ENCODE data around the gene BICRAL. TPM values are rescaled to one million over a fixed set of nuclear protein-coding genes. Genes with fewer than 3 reads are reported as not detected.
A peak's percentile ranks its signal among the peaks of the same experiment; 100 is the strongest.
"Not testable (repeated sequence)": the region's sequence is repeated elsewhere in the genome, so short reads cannot be mapped to it uniquely, and the experiment has no call there.

BICRAL gene, protein sequence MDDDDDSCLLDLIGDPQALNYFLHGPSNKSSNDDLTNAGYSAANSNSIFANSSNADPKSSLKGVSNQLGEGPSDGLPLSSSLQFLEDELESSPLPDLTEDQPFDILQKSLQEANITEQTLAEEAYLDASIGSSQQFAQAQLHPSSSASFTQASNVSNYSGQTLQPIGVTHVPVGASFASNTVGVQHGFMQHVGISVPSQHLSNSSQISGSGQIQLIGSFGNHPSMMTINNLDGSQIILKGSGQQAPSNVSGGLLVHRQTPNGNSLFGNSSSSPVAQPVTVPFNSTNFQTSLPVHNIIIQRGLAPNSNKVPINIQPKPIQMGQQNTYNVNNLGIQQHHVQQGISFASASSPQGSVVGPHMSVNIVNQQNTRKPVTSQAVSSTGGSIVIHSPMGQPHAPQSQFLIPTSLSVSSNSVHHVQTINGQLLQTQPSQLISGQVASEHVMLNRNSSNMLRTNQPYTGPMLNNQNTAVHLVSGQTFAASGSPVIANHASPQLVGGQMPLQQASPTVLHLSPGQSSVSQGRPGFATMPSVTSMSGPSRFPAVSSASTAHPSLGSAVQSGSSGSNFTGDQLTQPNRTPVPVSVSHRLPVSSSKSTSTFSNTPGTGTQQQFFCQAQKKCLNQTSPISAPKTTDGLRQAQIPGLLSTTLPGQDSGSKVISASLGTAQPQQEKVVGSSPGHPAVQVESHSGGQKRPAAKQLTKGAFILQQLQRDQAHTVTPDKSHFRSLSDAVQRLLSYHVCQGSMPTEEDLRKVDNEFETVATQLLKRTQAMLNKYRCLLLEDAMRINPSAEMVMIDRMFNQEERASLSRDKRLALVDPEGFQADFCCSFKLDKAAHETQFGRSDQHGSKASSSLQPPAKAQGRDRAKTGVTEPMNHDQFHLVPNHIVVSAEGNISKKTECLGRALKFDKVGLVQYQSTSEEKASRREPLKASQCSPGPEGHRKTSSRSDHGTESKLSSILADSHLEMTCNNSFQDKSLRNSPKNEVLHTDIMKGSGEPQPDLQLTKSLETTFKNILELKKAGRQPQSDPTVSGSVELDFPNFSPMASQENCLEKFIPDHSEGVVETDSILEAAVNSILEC
- 10 to 100 TPM; 11.4 to 13.6 (median 13.1) TPM for total RNA-seq
- polyA plus RNA-seq: 3.9 TPM
- long read RNA-seq, donor 1, partial matches to known transcripts: 1 of 5 reads
- long read RNA-seq, donor 1, other reads (novel, unspliced or antisense): 4 of 5 reads
- long read RNA-seq, donor 2, full-length matches to known transcripts: 1 of 3 reads
- long read RNA-seq, donor 2, partial matches to known transcripts: 0 of 3 reads
- long read RNA-seq, donor 2, other reads (novel, unspliced or antisense): 2 of 3 reads
- long read RNA-seq, donor 3, partial matches to known transcripts: 1 of 13 reads
- long read RNA-seq, donor 3, other reads (novel, unspliced or antisense): 12 of 13 reads
- long read RNA-seq, donor 4, partial matches to known transcripts: 0 of 1 reads
- long read RNA-seq, donor 4, other reads (novel, unspliced or antisense): 1 of 1 reads

DNA sequence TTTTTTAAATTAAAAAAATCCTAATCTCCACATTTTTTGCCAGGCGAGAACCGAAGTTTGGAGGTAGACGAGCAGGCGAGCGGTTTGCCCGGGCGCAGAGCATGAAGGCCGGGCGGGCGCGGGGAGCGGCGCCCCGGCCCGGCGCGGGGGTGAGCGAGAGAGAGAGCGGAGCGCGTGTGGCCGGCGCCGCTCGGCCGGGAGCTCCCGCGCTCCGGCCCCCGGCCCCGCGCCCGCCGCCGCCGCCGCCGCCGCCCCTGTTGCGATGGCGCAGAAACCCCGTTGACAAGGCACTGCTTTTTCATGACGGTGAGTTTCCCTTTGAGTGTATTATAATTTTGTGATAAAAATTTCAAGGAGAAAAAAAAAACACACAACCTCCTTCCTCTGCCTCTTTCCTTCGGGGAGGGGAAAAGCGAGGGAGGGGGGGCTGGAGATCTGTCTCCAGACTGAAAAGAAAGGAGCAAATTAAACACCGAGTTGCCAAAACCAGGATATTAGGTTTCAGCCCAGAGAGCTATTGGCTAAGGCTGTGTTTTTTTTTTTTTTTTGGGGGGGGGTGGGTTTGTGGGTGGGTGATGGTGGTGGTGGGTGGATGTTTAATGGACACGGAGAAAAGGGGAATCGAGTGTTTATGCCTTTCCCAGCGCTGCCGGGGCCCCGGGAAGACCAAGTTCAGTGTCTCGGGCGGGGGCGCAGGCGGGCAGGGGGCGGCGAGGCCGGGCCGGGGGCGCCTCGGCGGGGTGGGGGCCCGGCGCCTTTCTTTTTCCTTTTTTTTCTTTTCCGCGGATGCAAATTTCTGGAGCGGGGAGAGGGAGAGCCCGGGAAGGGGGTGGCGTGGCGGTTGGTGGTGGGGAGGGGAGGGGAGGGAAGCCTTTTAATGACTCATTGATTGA is at the start of gene BICRAL:
TSS of gene BICRAL (plus strand) at position 257 of the 893 bp plus-strand sequence. CDS start 39,971 bp downstream, outside the sequence.
- DNase-seq (peak; percentile 55 to 85 (median 84)), ATAC-seq (peak; percentile 22 to 32)
- no peaks in the 10 kb centered on the region for H3K9me3 ChIP-seq (ENCODE audit: control insufficient read depth, low read length)
- peaks cover 4% of the 10 kb centered on the region for H3K4me1 ChIP-seq (ENCODE audit: control insufficient read depth, insufficient read depth, low read length)
- peak within 1 kb of the TSS; percentile 86 for H3K4me3 ChIP-seq (ENCODE audit: low read length)
- peak within 1 kb of the TSS; percentile 96 for H3K27ac ChIP-seq (ENCODE audit: low read length)
- under 1% methylated on average over 68 of the region's 70 CpGs for WGBS
- intact Hi-C loops (cut with DNase I): loop anchor here in 2 of 4 donors (5.0 kb wide), 1 partner anchor 35 kb away; the partner anchor contains the start of gene TBCC (in 2 of the 2)
- H3K27me3 ChIP-seq (ENCODE audit: control insufficient read depth, insufficient read depth): no peaks in the 10 kb centered on the region

DNA sequence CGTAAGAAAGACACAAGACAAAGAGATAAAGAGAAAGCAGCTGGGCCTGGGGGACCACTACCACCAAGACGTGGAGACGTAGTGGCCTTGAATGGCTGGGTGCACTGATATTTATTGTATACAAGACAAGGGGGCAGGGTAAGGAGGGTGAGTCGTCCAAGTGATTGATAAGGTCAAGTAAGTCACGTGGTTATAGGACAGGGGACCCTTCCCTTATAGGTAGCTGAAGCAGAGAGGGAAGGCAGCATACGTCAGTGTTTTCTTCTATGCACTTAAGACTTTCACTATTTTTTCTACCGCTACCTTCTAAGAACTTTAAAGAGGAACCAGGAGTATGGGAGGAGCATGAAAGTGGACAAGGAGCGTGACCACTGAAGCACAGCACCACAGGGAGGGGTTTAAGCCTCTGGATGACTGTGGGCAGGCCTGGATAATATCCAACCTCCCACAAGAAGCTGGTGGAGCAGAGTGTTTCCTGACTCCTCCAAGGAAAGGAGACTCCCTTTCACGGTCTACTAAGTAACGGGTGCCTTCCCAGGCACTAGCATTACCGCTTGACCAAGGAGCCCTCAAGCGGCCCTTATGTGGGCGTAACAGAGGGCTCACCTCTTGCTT is 47.9 kb upstream of the BICRAL start:
- intact Hi-C loops (cut with DNase I); H3K27me3 ChIP-seq (ENCODE audit: control insufficient read depth, insufficient read depth); H3K9me3 ChIP-seq (ENCODE audit: control insufficient read depth, low read length); DNase-seq; H3K4me3 ChIP-seq (ENCODE audit: low read length); H3K27ac ChIP-seq (ENCODE audit: low read length); H3K4me1 ChIP-seq (ENCODE audit: control insufficient read depth, insufficient read depth, low read length); ATAC-seq: not testable (repeated sequence)
- WGBS: 74% methylated on average over 13 of the region's 13 CpGs

DNA sequence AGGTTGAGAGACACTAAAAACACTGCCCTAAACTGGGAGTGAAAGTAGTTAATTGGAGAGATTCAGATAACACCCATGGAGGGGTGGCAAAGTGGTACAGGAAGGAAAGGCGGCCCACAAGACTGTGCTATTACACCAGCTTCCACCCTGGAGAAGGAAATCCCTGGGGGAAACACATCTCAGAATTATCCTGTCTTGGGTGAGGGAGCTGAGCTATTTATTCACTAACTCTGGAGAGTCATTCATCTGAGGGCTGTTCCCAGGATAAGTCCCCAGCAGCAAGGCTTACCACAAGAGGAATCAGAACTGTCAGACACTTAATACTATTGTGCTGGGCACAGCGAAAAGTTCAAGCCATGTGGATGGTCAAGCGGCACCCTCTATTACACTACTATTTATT is 45.9 kb upstream of the BICRAL start:
- 86% methylated on average over 3 of the region's 3 CpGs for WGBS
- Histone ChIP-seq H3K27ac (ENCODE audit: low read length) (no peak overlapping the region), H3K4me1 (ENCODE audit: control insufficient read depth, insufficient read depth, low read length) (no peaks in the 10 kb centered on the region), H3K27me3 (ENCODE audit: control insufficient read depth, insufficient read depth) (no peaks in the 10 kb centered on the region), H3K4me3 (ENCODE audit: low read length) (no peak overlapping the region), H3K9me3 (ENCODE audit: control insufficient read depth, low read length) (no peaks in the 10 kb centered on the region)
- intact Hi-C loops (cut with DNase I): no loop called here
- ATAC-seq (no peak), DNase-seq (no peak)

DNA sequence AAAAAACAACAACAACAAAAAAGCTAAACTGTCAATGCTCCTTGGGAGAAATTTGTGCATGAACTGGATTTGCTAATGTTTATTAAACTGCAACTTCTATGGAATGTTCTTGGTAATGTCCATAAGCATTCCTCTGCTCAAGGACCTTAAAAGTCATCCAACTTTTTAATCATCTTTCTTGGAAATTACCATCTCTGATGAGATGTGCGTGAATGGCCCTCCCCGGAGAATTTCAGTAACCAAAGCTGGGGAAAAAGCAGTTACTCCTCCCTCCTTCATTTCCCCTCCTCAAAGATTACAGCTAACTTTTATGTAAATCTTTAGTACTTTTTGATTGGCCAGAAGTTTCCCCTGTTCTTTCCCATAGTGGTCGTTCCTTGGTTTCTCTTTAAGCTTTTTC is 41.1 kb upstream of the BICRAL start:
- Histone ChIP-seq H3K9me3 (ENCODE audit: control insufficient read depth, low read length) (no peaks in the 10 kb centered on the region), H3K27me3 (ENCODE audit: control insufficient read depth, insufficient read depth) (no peaks in the 10 kb centered on the region), H3K4me3 (ENCODE audit: low read length) (no peak overlapping the region), H3K27ac (ENCODE audit: low read length) (no peak overlapping the region), H3K4me1 (ENCODE audit: control insufficient read depth, insufficient read depth, low read length) (peaks cover 3% of the 10 kb centered on the region)
- ATAC-seq (no peak), DNase-seq (no peak)
- intact Hi-C loops (cut with DNase I): no loop called here
- 50% methylated on average over 3 of the region's 3 CpGs for WGBS

DNA sequence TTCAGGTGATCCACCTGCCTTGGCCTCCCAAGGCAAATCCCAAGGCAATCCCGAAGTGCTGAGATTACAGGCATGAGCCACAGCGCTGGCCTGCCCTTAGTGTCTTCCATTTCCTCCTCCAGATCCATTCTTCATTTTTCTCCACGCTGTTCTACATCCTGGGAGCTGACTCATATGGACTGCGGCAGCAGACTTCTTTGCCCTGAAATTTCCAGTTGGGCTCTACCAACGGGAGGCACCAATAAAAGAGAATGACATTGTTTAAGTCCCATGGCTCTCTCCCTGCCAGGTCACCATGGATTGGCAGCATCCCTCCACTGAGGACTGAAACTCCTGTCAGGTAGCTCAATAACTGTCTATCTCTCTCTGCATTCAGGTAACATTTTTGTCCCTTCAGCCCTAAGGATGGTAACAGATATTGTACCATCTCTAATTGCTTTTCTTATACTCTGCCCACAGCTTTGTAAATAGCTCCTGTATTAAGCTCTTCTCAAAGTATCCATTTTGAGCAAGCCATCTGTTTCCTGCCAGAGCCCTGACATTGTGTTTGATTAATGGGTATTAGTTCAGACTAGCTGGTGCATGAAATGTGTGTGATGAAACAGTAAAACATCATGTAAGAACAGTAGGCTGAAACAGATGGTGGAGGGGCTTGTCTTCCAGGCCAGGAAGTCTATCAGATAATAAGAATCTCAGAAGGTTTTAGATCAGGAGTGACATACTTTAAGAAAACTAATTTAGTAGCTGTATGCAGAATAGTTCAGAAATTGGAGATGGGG is 39.5 kb upstream of the BICRAL start:
- no peak for ATAC-seq
- intact Hi-C loops (cut with DNase I): no loop called here
- no peaks in the 10 kb centered on the region for H3K9me3 ChIP-seq (ENCODE audit: control insufficient read depth, low read length)

DNA sequence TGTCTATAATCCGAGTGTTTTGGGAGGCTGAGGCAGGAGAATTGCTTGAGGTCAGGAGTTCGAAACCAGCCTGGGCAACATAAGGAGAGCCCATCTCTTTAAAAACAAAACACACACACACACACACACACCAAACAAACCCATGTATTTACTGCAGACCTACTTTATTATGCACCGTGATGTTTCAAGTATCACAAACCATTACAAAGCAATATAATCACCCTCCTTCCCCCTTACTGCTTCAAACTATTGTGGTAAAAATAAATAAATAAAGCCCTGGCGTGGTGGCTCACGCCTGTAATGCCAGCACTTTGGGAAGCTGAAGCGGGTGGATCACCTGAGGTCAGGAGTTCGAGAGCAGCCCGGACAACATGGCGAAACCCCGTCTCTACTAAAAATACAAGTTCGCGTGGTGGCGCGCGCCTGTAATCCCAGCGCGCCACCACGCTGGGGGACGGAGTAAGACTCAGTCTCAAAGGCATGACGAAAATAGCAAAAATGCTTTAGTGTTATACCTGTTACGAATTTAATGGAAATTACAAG is 37.4 kb upstream of the BICRAL start:
- Histone ChIP-seq H3K27me3 (ENCODE audit: control insufficient read depth, insufficient read depth) (no peaks in the 10 kb centered on the region), H3K4me1 (ENCODE audit: control insufficient read depth, insufficient read depth, low read length) (peaks cover 3% of the 10 kb centered on the region), H3K9me3 (ENCODE audit: control insufficient read depth, low read length) (no peaks in the 10 kb centered on the region), H3K27ac (ENCODE audit: low read length) (no peak overlapping the region), H3K4me3 (ENCODE audit: low read length) (peak overlapping the region; percentile 69)
- WGBS: 51% methylated on average over 21 of the region's 21 CpGs
- ATAC-seq (no peak), DNase-seq (no peak)
- intact Hi-C loops (cut with DNase I): no loop called here

More for the DNA sequence above, 39.5 kb upstream of the BICRAL start:
- H3K27me3 ChIP-seq (ENCODE audit: control insufficient read depth, insufficient read depth): no peaks in the 10 kb centered on the region
- no peak overlapping the region for H3K27ac ChIP-seq (ENCODE audit: low read length)
- H3K4me3 ChIP-seq (ENCODE audit: low read length): no peak overlapping the region
- no peak for DNase-seq
- H3K4me1 ChIP-seq (ENCODE audit: control insufficient read depth, insufficient read depth, low read length): peaks cover 3% of the 10 kb centered on the region
- WGBS: 80% methylated on average over 5 of the region's 5 CpGs

DNA sequence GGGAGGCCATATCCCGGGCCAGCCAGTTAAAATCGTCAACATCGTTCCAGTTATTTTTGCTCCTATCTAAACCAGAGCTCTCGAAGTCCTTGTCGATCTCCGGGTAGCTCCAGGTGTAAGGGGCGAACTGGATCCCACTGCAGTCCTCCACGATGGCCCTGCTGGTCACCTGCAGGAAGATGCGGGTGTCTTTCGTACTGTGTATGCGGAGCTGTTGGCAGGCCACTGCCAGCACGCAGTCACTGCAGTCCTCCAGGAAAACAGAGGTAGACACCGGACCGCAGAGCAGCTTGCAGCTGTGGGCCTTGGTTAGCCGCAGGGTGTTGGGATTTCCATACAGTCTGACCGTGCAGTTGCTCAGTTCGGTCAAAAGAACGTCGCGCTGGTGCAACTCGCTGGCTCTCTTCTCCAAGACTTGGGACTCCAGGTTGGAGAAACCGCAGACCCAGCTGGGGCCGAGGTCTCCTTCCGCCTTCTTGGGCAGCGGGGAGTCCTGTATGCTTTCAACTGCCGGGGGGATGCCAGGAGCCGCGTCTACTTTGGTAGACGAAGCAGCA is 36.7 kb upstream of the BICRAL start:
- Histone ChIP-seq H3K27ac (ENCODE audit: low read length) (peak overlapping the region; percentile 80), H3K27me3 (ENCODE audit: control insufficient read depth, insufficient read depth) (no peaks in the 10 kb centered on the region), H3K4me1 (ENCODE audit: control insufficient read depth, insufficient read depth, low read length) (peaks cover 3% of the 10 kb centered on the region), H3K4me3 (ENCODE audit: low read length) (peak overlapping the region; percentile 69), H3K9me3 (ENCODE audit: control insufficient read depth, low read length) (no peaks in the 10 kb centered on the region)
- DNase-seq (peak in 2 of 3 donors; percentile 21 to 67), ATAC-seq (no peak)
- WGBS: 1% methylated on average over 29 of the region's 29 CpGs
- intact Hi-C loops (cut with DNase I): loop anchor here in 2 of 4 donors (5.0 kb wide), 1 partner anchor 37 kb away; the partner anchor contains the start of gene BICRAL (in 2 of the 2)

DNA sequence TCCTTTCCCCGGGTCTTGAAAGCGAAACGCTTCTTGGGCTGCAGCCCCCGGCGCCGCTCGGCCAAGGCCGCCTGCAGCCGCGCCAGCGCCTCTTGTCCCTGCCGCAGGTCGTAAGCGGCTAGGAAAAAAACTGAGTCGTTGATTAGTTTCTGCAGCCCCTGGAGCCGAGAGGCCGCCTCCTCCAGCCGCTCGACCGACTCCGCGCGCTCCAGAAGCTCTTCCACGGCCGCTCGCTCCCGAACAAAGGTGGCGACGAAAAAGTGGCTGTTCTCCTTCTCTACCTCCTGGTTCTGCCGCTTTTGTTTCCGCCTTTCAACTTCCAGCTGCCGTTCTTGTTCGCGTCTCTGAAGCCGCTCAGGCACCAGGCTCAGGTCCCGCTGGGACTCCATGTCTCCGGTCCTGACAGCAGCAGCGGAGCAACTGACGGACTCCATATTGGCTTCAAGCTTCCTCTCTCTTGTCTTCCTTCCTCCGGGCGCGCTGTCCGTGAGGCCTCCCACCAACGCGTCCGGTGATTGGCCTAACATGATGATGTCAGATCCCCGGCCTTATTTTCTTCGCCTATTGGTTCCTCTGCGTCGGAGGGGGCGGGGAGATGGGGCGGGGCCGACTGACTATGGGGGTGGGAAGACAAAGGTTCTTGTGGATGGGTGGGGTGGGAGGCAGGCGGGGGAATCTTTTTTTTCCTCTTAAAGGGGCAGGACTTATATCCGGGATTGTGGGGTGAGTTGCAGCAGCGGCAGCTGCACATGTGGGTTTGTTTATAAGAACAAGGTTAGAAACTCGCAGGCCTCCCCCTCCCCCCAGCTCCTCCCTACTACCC is 36.0 kb upstream of the BICRAL start, which contains the start of gene TBCC:
TSS of gene TBCC (minus strand) at position 464 of the 823 bp plus-strand sequence. CDS start at position 434, 30 bp downstream.
- ATAC-seq: peak; percentile 93 to 95
- intact Hi-C loops (cut with DNase I): loop anchor here in 2 of 4 donors (5.0 kb wide), 1 partner anchor 36 kb away; the partner anchor contains the start of gene BICRAL (in 2 of the 2)

More for the DNA sequence above, 36.0 kb upstream of the BICRAL start, which contains the start of gene TBCC:
- Histone ChIP-seq H3K27ac (ENCODE audit: low read length) (peak within 1 kb of the TSS; percentile 93), H3K9me3 (ENCODE audit: control insufficient read depth, low read length) (no peaks in the 10 kb centered on the region), H3K4me3 (ENCODE audit: low read length) (peak within 1 kb of the TSS; percentile 78), H3K27me3 (ENCODE audit: control insufficient read depth, insufficient read depth) (no peaks in the 10 kb centered on the region), H3K4me1 (ENCODE audit: control insufficient read depth, insufficient read depth, low read length) (peaks cover 3% of the 10 kb centered on the region)
- WGBS: under 1% methylated on average over 57 of the region's 57 CpGs
- DNase-seq: peak; percentile 93 to 97 (median 97)

Measured in right cardiac atrium (tissue), 5 donors.